Smooth muscle cell (in vitro differentiated cells): Measurements from ENCODE around the gene IFI30. TPM values are rescaled to one million over a fixed set of nuclear protein-coding genes. Genes with fewer than 3 reads are reported as not detected.

Experiments
- DNase-seq: peaks from one replicate; lab custom pipeline; 2025; ENCODE audit not compliant: unreplicated experiment; lab: John Stamatoyannopoulos, UW
- H2AFZ ChIP-seq: fragments of 200-600 bp; sonication (generic); 2 replicates; pipeline ENCODE4 v1.6.0; 2016; ENCODE audit warnings: antibody characterized with exemption, low read depth, mild to moderate bottlenecking
- H3F3A ChIP-seq: fragments of 200-600 bp; sonication (generic); 2 replicates; pipeline ENCODE4 v1.6.0; 2017; ENCODE audit warnings: antibody characterized with exemption, low read depth
- H3K27ac ChIP-seq: fragments of 200-600 bp; sonication (generic); 2 replicates; pipeline ENCODE4 v1.5.1; 2016; ENCODE audit warnings: low read depth, mild to moderate bottlenecking
- H3K27me3 ChIP-seq: fragments of 200-600 bp; sonication (generic); 2 replicates; pipeline ENCODE4 v1.6.1; 2016; ENCODE audit warnings: low read depth, mild to moderate bottlenecking
- H3K36me3 ChIP-seq: fragments of 200-600 bp; sonication (generic); 2 replicates; pipeline ENCODE4 v1.5.1; 2016; ENCODE audit warnings: low read depth
- H3K4me1 ChIP-seq: fragments of 200-600 bp; sonication (generic); 2 replicates; pipeline ENCODE4 v1.5.1; 2016; ENCODE audit warnings: low read depth
- H3K4me2 ChIP-seq: fragments of 200-600 bp; sonication (generic); 2 replicates; pipeline ENCODE4 v1.6.0; 2016; ENCODE audit warnings: mild to moderate bottlenecking
- H3K4me3 ChIP-seq: fragments of 200-600 bp; sonication (generic); 2 replicates; pipeline ENCODE4 v1.5.1; 2016; ENCODE audit warnings: mild to moderate bottlenecking
- H3K79me2 ChIP-seq: fragments of 200-600 bp; sonication (generic); 2 replicates; pipeline ENCODE4 v1.6.0; 2016; ENCODE audit warnings: low read depth, mild to moderate bottlenecking
- H3K9ac ChIP-seq: fragments of 200-600 bp; sonication (generic); 2 replicates; pipeline ENCODE4 v1.6.0; 2016; ENCODE audit warnings: low read depth
- H3K9me3 ChIP-seq: fragments of 200-600 bp; sonication (generic); replicated peaks from 2 replicates; pipeline ENCODE4 v1.5.1; 2016; ENCODE audit warnings: low read depth
- H4K20me1 ChIP-seq: fragments of 200-600 bp; sonication (generic); 2 replicates; pipeline ENCODE4 v1.6.0; 2016; ENCODE audit warnings: low read depth
- WGBS: methylation state at CpG from one replicate; pipeline ENCODE4 v1.1.7; 2016; ENCODE audit warnings: low lambda C conversion rate; 5-methylcytosine and 5-hydroxymethylcytosine counted together
- polyA plus RNA-seq: library from polyadenylated mRNA; unstranded; fragments of >200 nt; fragmentation: Nextera tagmentation; extraction: Ambion mirVana; gene quantifications from 2 replicates; pipeline ENCODE4 v1.2.1, GENCODE V29; 2016
- total RNA-seq: library from RNA; depleted of rRNA; stranded (reverse); fragments of >200 nt; gene quantifications from 2 replicates; pipeline ENCODE4 v1.2.3, GENCODE V29; 2014
- TF ChIP-seq, protein P1 (sequence below): fragments of 200-600 bp; sonication (generic); IDR thresholded peaks from 2 replicates; pipeline ENCODE4 v1.5.1; 2017; ENCODE audit warnings: borderline replicate concordance, mild to moderate bottlenecking, antibody characterized with exemption; ENCODE audit not compliant: insufficient read depth, poor library complexity, severe bottlenecking

IFI30 gene
- total and polyA plus RNA-seq, 2 experiments from 2014 or later, result 0.87 to 2.9 TPM

DNA sequence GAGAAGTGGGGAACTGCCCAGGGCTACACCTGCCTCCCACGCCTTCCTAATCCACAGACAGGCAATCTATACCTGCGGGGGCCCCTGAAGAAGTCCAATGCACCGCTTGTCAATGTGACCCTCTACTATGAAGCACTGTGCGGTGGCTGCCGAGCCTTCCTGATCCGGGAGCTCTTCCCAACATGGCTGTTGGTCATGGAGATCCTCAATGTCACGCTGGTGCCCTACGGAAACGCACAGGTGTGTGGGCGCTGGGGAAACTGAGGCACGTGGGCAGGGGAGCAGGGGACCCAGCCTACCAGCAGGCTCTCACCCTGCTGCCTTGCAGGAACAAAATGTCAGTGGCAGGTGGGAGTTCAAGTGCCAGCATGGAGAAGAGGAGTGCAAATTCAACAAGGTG lies 1.4 kb downstream of the IFI30 start:
- Histone ChIP-seq H3K27ac (no peak overlapping the region), H2AFZ (no peak overlapping the region), H3K4me3 (no peak overlapping the region), H3K79me2 (no peaks in the 10 kb centered on the region), H3K36me3 (no peaks in the 10 kb centered on the region), H3K4me2 (no peak overlapping the region), H3K27me3 (peaks cover 11% of the 10 kb centered on the region), H3F3A (no peaks in the 10 kb centered on the region), H3K9ac (no peak overlapping the region), H3K9me3 (no peaks in the 10 kb centered on the region), H3K4me1 (no peaks in the 10 kb centered on the region), H4K20me1 (no peaks in the 10 kb centered on the region)
- no peak for DNase-seq
- TF ChIP-seq, protein P1, sequence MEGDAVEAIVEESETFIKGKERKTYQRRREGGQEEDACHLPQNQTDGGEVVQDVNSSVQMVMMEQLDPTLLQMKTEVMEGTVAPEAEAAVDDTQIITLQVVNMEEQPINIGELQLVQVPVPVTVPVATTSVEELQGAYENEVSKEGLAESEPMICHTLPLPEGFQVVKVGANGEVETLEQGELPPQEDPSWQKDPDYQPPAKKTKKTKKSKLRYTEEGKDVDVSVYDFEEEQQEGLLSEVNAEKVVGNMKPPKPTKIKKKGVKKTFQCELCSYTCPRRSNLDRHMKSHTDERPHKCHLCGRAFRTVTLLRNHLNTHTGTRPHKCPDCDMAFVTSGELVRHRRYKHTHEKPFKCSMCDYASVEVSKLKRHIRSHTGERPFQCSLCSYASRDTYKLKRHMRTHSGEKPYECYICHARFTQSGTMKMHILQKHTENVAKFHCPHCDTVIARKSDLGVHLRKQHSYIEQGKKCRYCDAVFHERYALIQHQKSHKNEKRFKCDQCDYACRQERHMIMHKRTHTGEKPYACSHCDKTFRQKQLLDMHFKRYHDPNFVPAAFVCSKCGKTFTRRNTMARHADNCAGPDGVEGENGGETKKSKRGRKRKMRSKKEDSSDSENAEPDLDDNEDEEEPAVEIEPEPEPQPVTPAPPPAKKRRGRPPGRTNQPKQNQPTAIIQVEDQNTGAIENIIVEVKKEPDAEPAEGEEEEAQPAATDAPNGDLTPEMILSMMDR, result no peak
- 92% methylated on average over 11 of the region's 11 CpGs for WGBS

DNA sequence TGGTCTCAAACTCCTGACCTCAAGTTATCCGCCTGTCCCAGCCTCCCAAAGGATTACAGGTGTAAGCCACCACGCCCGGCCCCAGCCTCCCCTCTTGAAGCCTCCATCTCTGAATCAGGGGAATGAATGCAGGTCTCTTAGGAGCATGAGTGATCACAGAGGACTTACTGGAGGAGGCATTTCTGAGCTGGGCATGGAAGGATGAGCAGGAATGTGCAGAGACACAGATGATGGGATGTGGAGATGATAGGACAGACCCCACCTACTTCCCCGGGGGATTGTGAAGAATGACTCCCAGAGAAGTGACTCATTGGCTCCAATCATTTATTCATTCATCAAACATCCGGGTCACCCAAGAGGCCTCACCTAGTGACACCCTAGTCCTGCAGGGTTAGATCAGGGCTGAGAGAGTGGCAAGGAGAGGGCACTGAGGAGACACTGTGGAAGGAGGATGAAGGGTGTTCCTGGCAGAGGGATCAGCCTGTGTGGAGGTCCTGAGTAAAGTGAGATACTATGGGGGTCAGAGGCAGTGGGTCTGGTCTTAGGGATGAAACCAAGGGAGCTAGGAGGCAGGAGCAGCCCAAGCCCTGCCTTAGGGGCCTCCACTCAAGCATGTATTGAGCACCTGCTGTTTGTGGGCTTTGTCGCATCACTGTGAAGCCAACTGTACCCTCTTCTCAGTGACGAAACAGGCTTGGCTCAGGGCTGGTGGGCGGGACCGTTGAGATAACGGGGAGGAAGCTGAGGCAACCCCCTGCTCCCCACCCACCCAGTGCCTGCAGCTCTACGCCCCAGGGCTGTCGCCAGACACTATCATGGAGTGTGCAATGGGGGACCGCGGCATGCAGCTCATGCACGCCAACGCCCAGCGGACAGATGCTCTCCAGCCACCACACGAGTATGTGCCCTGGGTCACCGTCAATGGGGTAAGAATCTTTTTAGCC lies 3.0 kb downstream of the IFI30 start:
- H3K4me2 ChIP-seq, result no peak overlapping the region
- no peaks in the 10 kb centered on the region for H3K36me3 ChIP-seq
- no peaks in the 10 kb centered on the region for H3K79me2 ChIP-seq
- H3K9me3 ChIP-seq, result no peaks in the 10 kb centered on the region
- no peaks in the 10 kb centered on the region for H4K20me1 ChIP-seq
- no peak overlapping the region for H3K9ac ChIP-seq
- no peaks in the 10 kb centered on the region for H3K4me1 ChIP-seq
- no peak overlapping the region for H2AFZ ChIP-seq
- H3F3A ChIP-seq, result no peaks in the 10 kb centered on the region
- H3K4me3 ChIP-seq, result no peak overlapping the region
- DNase-seq, result no peak
- WGBS, result 93% methylated on average over 19 of the region's 19 CpGs
- TF ChIP-seq, protein P1, result no peak
- peaks cover 11% of the 10 kb centered on the region for H3K27me3 ChIP-seq
- H3K27ac ChIP-seq, result no peak overlapping the region

DNA sequence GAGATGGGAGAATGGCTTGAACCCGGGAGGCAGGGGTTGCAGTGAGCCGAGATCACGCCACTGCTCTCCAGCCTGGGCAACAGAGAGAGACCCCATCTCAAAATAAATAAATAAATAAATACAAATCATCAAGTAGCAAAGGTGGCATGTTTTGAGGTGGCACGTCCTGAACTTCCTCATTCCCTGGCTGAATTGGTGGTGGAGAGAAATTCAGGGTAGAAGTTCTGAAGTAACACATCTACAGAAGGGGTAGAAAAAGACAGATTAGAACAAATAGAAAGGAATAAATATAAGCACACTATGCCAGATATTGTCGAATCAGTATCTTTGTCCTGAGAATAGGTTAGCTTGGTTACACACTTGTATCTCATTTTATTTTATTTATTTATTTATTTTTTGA lies 6.3 kb downstream of the IFI30 start:
- Histone ChIP-seq H3K36me3 (no peaks in the 10 kb centered on the region), H3K79me2 (no peaks in the 10 kb centered on the region), H3K4me3 (no peak overlapping the region), H3K9ac (no peak overlapping the region), H3K4me2 (no peak overlapping the region), H2AFZ (no peak overlapping the region), H4K20me1 (no peaks in the 10 kb centered on the region), H3K4me1 (no peaks in the 10 kb centered on the region), H3K9me3 (no peaks in the 10 kb centered on the region), H3K27me3 (peaks cover 6% of the 10 kb centered on the region), H3F3A (no peaks in the 10 kb centered on the region), H3K27ac (no peak overlapping the region)
- TF ChIP-seq, protein P1, result no peak
- DNase-seq, result no peak
- WGBS, result 88% methylated on average over 5 of the region's 5 CpGs

GRCh38 chr19:18183529-18183928 lies 9.9 kb downstream of the IFI30 start:
- Histone ChIP-seq H3K27ac (no peak overlapping the region), H3K4me1 (no peaks in the 10 kb centered on the region), H3K4me3 (no peak overlapping the region), H4K20me1 (no peaks in the 10 kb centered on the region), H2AFZ (no peak overlapping the region), H3K27me3 (no peaks in the 10 kb centered on the region), H3K9ac (no peak overlapping the region), H3K79me2 (no peaks in the 10 kb centered on the region), H3F3A (no peaks in the 10 kb centered on the region), H3K36me3 (no peaks in the 10 kb centered on the region), H3K9me3 (no peaks in the 10 kb centered on the region), H3K4me2 (no peak overlapping the region)
- TF ChIP-seq, protein P1, result no peak
- DNase-seq, result no peak
